GM23338 (cell line): ENCODE measurements around the gene PLA1A. TPM values are rescaled to one million over a fixed set of nuclear protein-coding genes. Genes with fewer than 3 reads are reported as not detected.

Experiments
- ATAC-seq: fragments of 200-7000 bp; cut with Tn5 transposase; 3 replicates; pipeline ENCODE4 v1.9.1; 2020
- DNase-seq: peaks from one replicate; pipeline ENCODE4 v3.0.0-alpha.2; 2015; ENCODE audit warnings: low spot score
- H2AFZ ChIP-seq: fragments of 200-600 bp; sonication (generic); 2 replicates; pipeline ENCODE4 v1.8.0; 2016; ENCODE audit warnings: antibody characterized with exemption, mild to moderate bottlenecking, moderate library complexity
- H3F3A ChIP-seq: fragments of 200-600 bp; sonication (generic); replicated peaks from 2 replicates; pipeline ENCODE4 v1.8.0; 2017; ENCODE audit warnings: antibody characterized with exemption, mixed run types, low read depth
- H3K27ac ChIP-seq: fragments of 200-600 bp; sonication (generic); 2 replicates; pipeline ENCODE4 v1.6.1; 2016; ENCODE audit warnings: low read depth
- H3K27me3 ChIP-seq: fragments of 200-600 bp; sonication (generic); 2 replicates; pipeline ENCODE4 v1.8.0; 2016; ENCODE audit warnings: mild to moderate bottlenecking, mixed run types, moderate library complexity; ENCODE audit not compliant: insufficient read depth
- H3K36me3 ChIP-seq: fragments of 200-600 bp; sonication (generic); 2 replicates; pipeline ENCODE4 v1.8.0; 2016; ENCODE audit warnings: mild to moderate bottlenecking; ENCODE audit not compliant: insufficient read depth
- H3K4me1 ChIP-seq: fragments of 200-600 bp; sonication (generic); 2 replicates; pipeline ENCODE4 v1.8.0; 2016; ENCODE audit warnings: mild to moderate bottlenecking, moderate library complexity; ENCODE audit not compliant: insufficient read depth
- H3K4me2 ChIP-seq: fragments of 200-600 bp; sonication (generic); 2 replicates; pipeline ENCODE4 v1.7.1; 2017; ENCODE audit warnings: mixed run types
- H3K4me3 ChIP-seq: fragments of 200-600 bp; sonication (generic); 2 replicates; pipeline ENCODE4 v1.6.1; 2016; ENCODE audit warnings: mixed run types
- H3K79me2 ChIP-seq: fragments of 200-600 bp; sonication (generic); replicated peaks from 2 replicates; pipeline ENCODE4 v1.8.0; 2017; ENCODE audit warnings: mild to moderate bottlenecking; ENCODE audit not compliant: insufficient read depth
- H3K9me2 ChIP-seq: fragments of 200-600 bp; sonication (generic); 2 replicates; pipeline ENCODE4 v1.8.0; 2017; ENCODE audit not compliant: insufficient read depth
- H4K20me1 ChIP-seq: fragments of 200-600 bp; sonication (generic); replicated peaks from 2 replicates; pipeline ENCODE4 v1.8.0; 2017; ENCODE audit warnings: mild to moderate bottlenecking; ENCODE audit not compliant: insufficient read depth
- H3K27ac Mint-ChIP-seq: 2 replicates; pipeline ENCODE4 v1.8.0; 2020; ENCODE audit warnings: inconsistent platforms, mild to moderate bottlenecking, moderate library complexity, mixed read lengths
- H3K27me3 Mint-ChIP-seq: 3 replicates; pipeline ENCODE4 v1.8.0; 2022; ENCODE audit warnings: low read depth, mild to moderate bottlenecking, moderate library complexity, mixed read lengths, inconsistent platforms; ENCODE audit not compliant: insufficient read depth, poor library complexity
- H3K36me3 Mint-ChIP-seq: 3 replicates; pipeline ENCODE4 v1.8.0; 2021; ENCODE audit warnings: low read depth, mild to moderate bottlenecking, inconsistent platforms, moderate library complexity, mixed read lengths
- H3K4me1 Mint-ChIP-seq: 3 replicates; pipeline ENCODE4 v1.8.0; 2020; ENCODE audit warnings: mild to moderate bottlenecking, inconsistent platforms, mixed read lengths
- H3K4me3 Mint-ChIP-seq: 3 replicates; pipeline ENCODE4 v1.8.0; 2021; ENCODE audit warnings: moderate library complexity, mild to moderate bottlenecking, inconsistent platforms, mixed read lengths
- H3K9me3 Mint-ChIP-seq: 3 replicates; pipeline ENCODE4 v1.8.0; 2020; ENCODE audit warnings: moderate library complexity, mild to moderate bottlenecking, inconsistent platforms, mixed read lengths
- CREB1 ChIP-seq: fragments of 250-450 bp; sonication (Bioruptor Pico); IDR thresholded peaks from 2 replicates; pipeline ENCODE4 v1.5.0; 2020; ENCODE audit warnings: low read depth, mild to moderate bottlenecking, moderate library complexity
- CTCF ChIP-seq, 2 experiments: fragments of 200-600 bp in 1 of 2; sonication (generic) in 1 of 2; conservative IDR thresholded peaks; 2 replicates each; pipeline versions ENCODE4 v1.5.1 to v1.6.1; 2016 to 2017; ENCODE audit warnings: antibody characterized with exemption in 2 of 2, low read depth in 2 of 2, mild to moderate bottlenecking in 2 of 2, moderate library complexity in 1 of 2
- EZH2 ChIP-seq: fragments of 200-600 bp; sonication (generic); IDR thresholded peaks from one replicate; pipeline ENCODE4 v1.8.0; 2017; ENCODE audit warnings: antibody characterized with exemption, mild to moderate bottlenecking, low read depth; ENCODE audit not compliant: unreplicated experiment
- EZH2phosphoT487 ChIP-seq: fragments of 200-600 bp; sonication (generic); IDR thresholded peaks from one replicate; pipeline ENCODE4 v1.8.1; 2018; ENCODE audit warnings: antibody characterized with exemption; ENCODE audit not compliant: unreplicated experiment
- JUNB ChIP-seq: IDR thresholded peaks from one replicate; pipeline ENCODE4 v1.6.1; 2016; ENCODE audit warnings: antibody characterized with exemption; ENCODE audit not compliant: unreplicated experiment
- NANOG ChIP-seq: IDR thresholded peaks from 2 replicates; pipeline ENCODE4 v1.6.1; 2016; ENCODE audit warnings: antibody characterized with exemption, borderline replicate concordance
- POLR2AphosphoS5 ChIP-seq: IDR thresholded peaks from 2 replicates; pipeline ENCODE4 v1.6.1; 2016; ENCODE audit warnings: antibody characterized with exemption, low read depth
- STAT1 ChIP-seq: IDR thresholded peaks from one replicate; pipeline ENCODE4 v1.6.1; 2016; ENCODE audit warnings: antibody characterized with exemption; ENCODE audit not compliant: unreplicated experiment
- ZNF114 ChIP-seq: fragments of 250-450 bp; sonication (Bioruptor Pico); IDR thresholded peaks from 2 replicates; pipeline ENCODE4 v1.5.0; 2020; ENCODE audit warnings: mild to moderate bottlenecking, moderate library complexity
- ZNF331 ChIP-seq: fragments of 250-450 bp; sonication (Bioruptor Pico); IDR thresholded peaks from 2 replicates; pipeline ENCODE4 v1.5.0; 2020; ENCODE audit warnings: low read depth, mild to moderate bottlenecking, moderate library complexity
- polyA plus RNA-seq: library from polyadenylated mRNA; unstranded; fragments of >200 nt; fragmentation: Nextera tagmentation; extraction: Ambion mirVana; gene quantifications from 2 replicates; pipeline ENCODE4 v1.2.1, GENCODE V29; 2016
- total RNA-seq: library from RNA; depleted of rRNA; stranded (reverse); fragments of >200 nt; shearing (Covaris generic); gene quantifications from 2 replicates; pipeline ENCODE4 v1.2.3, GENCODE V29; 2014
- TF ChIP-seq, protein P1 (sequence below): fragments of 250-450 bp; sonication (Bioruptor Pico); IDR thresholded peaks from 2 replicates; pipeline ENCODE4 v1.5.0; 2020; ENCODE audit warnings: mild to moderate bottlenecking, moderate library complexity
- TF ChIP-seq, protein P2 (sequence below): IDR thresholded peaks from one replicate; pipeline ENCODE4 v1.6.1; 2018; ENCODE audit warnings: antibody characterized with exemption; ENCODE audit not compliant: unreplicated experiment
- TF ChIP-seq, protein P3 (sequence below): IDR thresholded peaks from 2 replicates; pipeline ENCODE4 v1.6.1; 2016; ENCODE audit warnings: antibody characterized with exemption

The PLA1A gene
- total and polyA plus RNA-seq, 2 experiments from 2014 or later: not detected

DNA sequence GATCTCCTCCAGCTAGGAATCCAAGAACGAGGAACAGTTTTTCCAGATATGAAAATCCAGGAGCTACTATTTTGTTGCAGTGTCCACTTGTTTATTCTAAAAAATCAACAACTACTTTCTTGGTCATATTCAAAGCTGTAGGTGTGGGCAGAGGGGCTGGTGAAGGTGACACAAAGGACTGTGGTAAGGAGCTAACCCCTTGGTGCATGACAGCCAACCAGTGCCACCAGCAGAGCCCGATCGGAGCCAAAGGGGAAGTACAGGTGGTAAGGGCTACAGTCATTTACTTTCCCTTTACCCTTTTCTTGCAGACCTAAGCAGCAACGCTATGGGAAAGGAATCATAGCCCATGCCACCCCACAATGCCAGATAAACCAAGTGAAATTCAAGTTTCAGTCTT, 30.7 kb downstream of the PLA1A start:
- H3K9me3 Mint-ChIP-seq: no peaks in the 10 kb centered on the region
- no peak overlapping the region for H2AFZ ChIP-seq
- H3K4me3 ChIP-seq: no peak overlapping the region
- no peaks in the 10 kb centered on the region for H4K20me1 ChIP-seq
- H3K27ac Mint-ChIP-seq: 0 out of 2 replicates have a peak overlapping the region, but pooled peaks have one; percentile 25
- H3K4me2 ChIP-seq: no peak overlapping the region
- no peak overlapping the region for H3K4me3 Mint-ChIP-seq
- H3K36me3 ChIP-seq: no peaks in the 10 kb centered on the region
- peaks cover 21% of the 10 kb centered on the region for H3K4me1 Mint-ChIP-seq
- H3K79me2 ChIP-seq: no peaks in the 10 kb centered on the region
- no peaks in the 10 kb centered on the region for H3K4me1 ChIP-seq
- no peaks in the 10 kb centered on the region for H3K9me2 ChIP-seq
- no peaks in the 10 kb centered on the region for H3K36me3 Mint-ChIP-seq
- H3K27me3 Mint-ChIP-seq: peaks cover 2% of the 10 kb centered on the region
- no peak for DNase-seq
- no peak overlapping the region for H3K27ac ChIP-seq
- ATAC-seq: no peak
- H3F3A ChIP-seq: no peaks in the 10 kb centered on the region
- no peaks in the 10 kb centered on the region for H3K27me3 ChIP-seq
- TF ChIP-seq, protein P1, sequence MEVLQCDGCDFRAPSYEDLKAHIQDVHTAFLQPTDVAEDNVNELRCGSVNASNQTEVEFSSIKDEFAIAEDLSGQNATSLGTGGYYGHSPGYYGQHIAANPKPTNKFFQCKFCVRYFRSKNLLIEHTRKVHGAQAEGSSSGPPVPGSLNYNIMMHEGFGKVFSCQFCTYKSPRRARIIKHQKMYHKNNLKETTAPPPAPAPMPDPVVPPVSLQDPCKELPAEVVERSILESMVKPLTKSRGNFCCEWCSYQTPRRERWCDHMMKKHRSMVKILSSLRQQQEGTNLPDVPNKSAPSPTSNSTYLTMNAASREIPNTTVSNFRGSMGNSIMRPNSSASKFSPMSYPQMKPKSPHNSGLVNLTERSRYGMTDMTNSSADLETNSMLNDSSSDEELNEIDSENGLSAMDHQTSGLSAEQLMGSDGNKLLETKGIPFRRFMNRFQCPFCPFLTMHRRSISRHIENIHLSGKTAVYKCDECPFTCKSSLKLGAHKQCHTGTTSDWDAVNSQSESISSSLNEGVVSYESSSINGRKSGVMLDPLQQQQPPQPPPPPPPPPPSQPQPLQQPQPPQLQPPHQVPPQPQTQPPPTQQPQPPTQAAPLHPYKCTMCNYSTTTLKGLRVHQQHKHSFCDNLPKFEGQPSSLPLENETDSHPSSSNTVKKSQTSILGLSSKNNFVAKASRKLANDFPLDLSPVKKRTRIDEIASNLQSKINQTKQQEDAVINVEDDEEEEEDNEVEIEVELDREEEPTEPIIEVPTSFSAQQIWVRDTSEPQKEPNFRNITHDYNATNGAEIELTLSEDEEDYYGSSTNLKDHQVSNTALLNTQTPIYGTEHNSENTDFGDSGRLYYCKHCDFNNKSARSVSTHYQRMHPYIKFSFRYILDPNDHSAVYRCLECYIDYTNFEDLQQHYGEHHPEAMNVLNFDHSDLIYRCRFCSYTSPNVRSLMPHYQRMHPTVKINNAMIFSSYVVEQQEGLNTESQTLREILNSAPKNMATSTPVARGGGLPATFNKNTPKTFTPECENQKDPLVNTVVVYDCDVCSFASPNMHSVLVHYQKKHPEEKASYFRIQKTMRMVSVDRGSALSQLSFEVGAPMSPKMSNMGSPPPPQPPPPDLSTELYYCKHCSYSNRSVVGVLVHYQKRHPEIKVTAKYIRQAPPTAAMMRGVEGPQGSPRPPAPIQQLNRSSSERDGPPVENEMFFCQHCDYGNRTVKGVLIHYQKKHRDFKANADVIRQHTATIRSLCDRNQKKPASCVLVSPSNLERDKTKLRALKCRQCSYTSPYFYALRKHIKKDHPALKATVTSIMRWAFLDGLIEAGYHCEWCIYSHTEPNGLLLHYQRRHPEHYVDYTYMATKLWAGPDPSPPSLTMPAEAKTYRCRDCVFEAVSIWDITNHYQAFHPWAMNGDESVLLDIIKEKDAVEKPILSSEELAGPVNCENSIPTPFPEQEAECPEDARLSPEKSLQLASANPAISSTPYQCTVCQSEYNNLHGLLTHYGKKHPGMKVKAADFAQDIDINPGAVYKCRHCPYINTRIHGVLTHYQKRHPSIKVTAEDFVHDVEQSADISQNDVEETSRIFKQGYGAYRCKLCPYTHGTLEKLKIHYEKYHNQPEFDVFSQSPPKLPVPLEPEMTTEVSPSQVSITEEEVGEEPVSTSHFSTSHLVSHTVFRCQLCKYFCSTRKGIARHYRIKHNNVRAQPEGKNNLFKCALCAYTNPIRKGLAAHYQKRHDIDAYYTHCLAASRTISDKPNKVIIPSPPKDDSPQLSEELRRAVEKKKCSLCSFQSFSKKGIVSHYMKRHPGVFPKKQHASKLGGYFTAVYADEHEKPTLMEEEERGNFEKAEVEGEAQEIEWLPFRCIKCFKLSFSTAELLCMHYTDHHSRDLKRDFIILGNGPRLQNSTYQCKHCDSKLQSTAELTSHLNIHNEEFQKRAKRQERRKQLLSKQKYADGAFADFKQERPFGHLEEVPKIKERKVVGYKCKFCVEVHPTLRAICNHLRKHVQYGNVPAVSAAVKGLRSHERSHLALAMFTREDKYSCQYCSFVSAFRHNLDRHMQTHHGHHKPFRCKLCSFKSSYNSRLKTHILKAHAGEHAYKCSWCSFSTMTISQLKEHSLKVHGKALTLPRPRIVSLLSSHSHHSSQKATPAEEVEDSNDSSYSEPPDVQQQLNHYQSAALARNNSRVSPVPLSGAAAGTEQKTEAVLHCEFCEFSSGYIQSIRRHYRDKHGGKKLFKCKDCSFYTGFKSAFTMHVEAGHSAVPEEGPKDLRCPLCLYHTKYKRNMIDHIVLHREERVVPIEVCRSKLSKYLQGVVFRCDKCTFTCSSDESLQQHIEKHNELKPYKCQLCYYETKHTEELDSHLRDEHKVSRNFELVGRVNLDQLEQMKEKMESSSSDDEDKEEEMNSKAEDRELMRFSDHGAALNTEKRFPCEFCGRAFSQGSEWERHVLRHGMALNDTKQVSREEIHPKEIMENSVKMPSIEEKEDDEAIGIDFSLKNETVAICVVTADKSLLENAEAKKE: no peak
- no peak for TF ChIP-seq ZNF114
- TF ChIP-seq ZNF331 (CRISPR knock-in tag): no peak
- no peak for TF ChIP-seq CTCF (conservative IDR thresholded peaks at IDR 0.05; ENCODE audit: low read depth in 2 of 2)
- no peak for TF ChIP-seq NANOG
- no peak for TF ChIP-seq STAT1
- no peak for TF ChIP-seq POLR2AphosphoS5
- TF ChIP-seq, protein P2, sequence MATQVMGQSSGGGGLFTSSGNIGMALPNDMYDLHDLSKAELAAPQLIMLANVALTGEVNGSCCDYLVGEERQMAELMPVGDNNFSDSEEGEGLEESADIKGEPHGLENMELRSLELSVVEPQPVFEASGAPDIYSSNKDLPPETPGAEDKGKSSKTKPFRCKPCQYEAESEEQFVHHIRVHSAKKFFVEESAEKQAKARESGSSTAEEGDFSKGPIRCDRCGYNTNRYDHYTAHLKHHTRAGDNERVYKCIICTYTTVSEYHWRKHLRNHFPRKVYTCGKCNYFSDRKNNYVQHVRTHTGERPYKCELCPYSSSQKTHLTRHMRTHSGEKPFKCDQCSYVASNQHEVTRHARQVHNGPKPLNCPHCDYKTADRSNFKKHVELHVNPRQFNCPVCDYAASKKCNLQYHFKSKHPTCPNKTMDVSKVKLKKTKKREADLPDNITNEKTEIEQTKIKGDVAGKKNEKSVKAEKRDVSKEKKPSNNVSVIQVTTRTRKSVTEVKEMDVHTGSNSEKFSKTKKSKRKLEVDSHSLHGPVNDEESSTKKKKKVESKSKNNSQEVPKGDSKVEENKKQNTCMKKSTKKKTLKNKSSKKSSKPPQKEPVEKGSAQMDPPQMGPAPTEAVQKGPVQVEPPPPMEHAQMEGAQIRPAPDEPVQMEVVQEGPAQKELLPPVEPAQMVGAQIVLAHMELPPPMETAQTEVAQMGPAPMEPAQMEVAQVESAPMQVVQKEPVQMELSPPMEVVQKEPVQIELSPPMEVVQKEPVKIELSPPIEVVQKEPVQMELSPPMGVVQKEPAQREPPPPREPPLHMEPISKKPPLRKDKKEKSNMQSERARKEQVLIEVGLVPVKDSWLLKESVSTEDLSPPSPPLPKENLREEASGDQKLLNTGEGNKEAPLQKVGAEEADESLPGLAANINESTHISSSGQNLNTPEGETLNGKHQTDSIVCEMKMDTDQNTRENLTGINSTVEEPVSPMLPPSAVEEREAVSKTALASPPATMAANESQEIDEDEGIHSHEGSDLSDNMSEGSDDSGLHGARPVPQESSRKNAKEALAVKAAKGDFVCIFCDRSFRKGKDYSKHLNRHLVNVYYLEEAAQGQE: no peak
- TF ChIP-seq EZH2: no peak
- TF ChIP-seq CREB1 (CRISPR knock-in tag): no peak
- TF ChIP-seq JUNB: no peak
- TF ChIP-seq, protein P3, sequence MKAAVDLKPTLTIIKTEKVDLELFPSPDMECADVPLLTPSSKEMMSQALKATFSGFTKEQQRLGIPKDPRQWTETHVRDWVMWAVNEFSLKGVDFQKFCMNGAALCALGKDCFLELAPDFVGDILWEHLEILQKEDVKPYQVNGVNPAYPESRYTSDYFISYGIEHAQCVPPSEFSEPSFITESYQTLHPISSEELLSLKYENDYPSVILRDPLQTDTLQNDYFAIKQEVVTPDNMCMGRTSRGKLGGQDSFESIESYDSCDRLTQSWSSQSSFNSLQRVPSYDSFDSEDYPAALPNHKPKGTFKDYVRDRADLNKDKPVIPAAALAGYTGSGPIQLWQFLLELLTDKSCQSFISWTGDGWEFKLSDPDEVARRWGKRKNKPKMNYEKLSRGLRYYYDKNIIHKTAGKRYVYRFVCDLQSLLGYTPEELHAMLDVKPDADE: no peak
- no peak for TF ChIP-seq EZH2phosphoT487
